Endothelial cell of umbilical vein (primary cell): ENCODE data around the gene RABGGTB. TPM values are rescaled to one million over a fixed set of nuclear protein-coding genes. Genes with fewer than 3 reads are reported as not detected.

Experiments used
- BruUV-seq: library from RNA; stranded (reverse); fragments of 400-500 nt; replicated peaks from 2 replicates; lab custom pipeline; 2021; lab: Mats Ljungman, UMichigan
- CTCF ChIA-PET: fragments of 300-600, 350-600 bp; sonication (Branson Sonifier 250); formaldehyde crosslinking; loops from one replicate; lab custom pipeline; 2021; ENCODE audit warnings: antibody characterized with exemption, inconsistent platforms; lab: Charles Lee
- POLR2A ChIA-PET: fragments of 300-600, 350-600 bp; sonication (Branson Sonifier 250); formaldehyde crosslinking; loops from one replicate; lab custom pipeline; 2021; ENCODE audit warnings: antibody characterized with exemption, inconsistent platforms; lab: Charles Lee
- DNase-seq: peaks from one replicate; pipeline ENCODE4 v3.0.0-alpha.2; 2011; ENCODE audit warnings: low read depth, low spot score
- FAIRE-seq: peaks from 2 replicates; lab custom pipeline; 2011; peaks lifted over from hg19 to GRCh38; lab: Jason Lieb, UNC
- H2AFZ ChIP-seq: 2 replicates; pipeline ENCODE4 v1.6.0; 2012; ENCODE audit warnings: low read depth, low read length, control low read depth, inconsistent platforms
- H3K27ac ChIP-seq: 2 replicates; pipeline ENCODE4 v1.5.1; 2011; ENCODE audit warnings: low read depth, mild to moderate bottlenecking, control low read depth, low read length, moderate library complexity; ENCODE audit not compliant: insufficient read depth
- H3K27me3 ChIP-seq, 2 experiments: 2 replicates each; pipeline versions ENCODE4 v1.6.0 to v1.6.1; 2011; ENCODE audit warnings: low read length in 2 of 2, mixed read lengths in 1 of 2; ENCODE audit not compliant: control insufficient read depth in 2 of 2, insufficient read depth in 2 of 2
- H3K36me3 ChIP-seq, 2 experiments: 2 replicates in 1 of 2; 3 replicates in 1 of 2; pipeline ENCODE4 v1.5.1; 2011; ENCODE audit warnings: low read length in 2 of 2, mild to moderate bottlenecking in 1 of 2, moderate library complexity in 1 of 2; ENCODE audit not compliant: control insufficient read depth in 2 of 2, insufficient read depth in 2 of 2; ENCODE audit errors: extremely low read depth in 1 of 2
- H3K4me1 ChIP-seq: 3 replicates; pipeline ENCODE4 v1.5.1; 2011; ENCODE audit warnings: mild to moderate bottlenecking, low read length; ENCODE audit not compliant: control insufficient read depth, insufficient read depth; ENCODE audit errors: extremely low read depth
- H3K4me2 ChIP-seq: 2 replicates; pipeline ENCODE4 v1.6.1; 2011; ENCODE audit warnings: low read length, control low read depth, mixed read lengths; ENCODE audit not compliant: insufficient read depth
- H3K4me3 ChIP-seq, 3 experiments: fragments of 200-600 bp in 1 of 3; sonication (generic), shearing (Covaris generic) in 1 of 3; replicated peaks in 1 of 3; 2 replicates each; pipeline ENCODE4 v1.5.1; 2011 to 2016; ENCODE audit warnings: control low read depth in 3 of 3, low read length in 3 of 3, mild to moderate bottlenecking in 2 of 3, inconsistent platforms in 1 of 3, low read depth in 1 of 3, moderate library complexity in 1 of 3; ENCODE audit not compliant: insufficient read depth in 1 of 3
- H3K79me2 ChIP-seq: 2 replicates; pipeline ENCODE4 v1.6.0; 2012; ENCODE audit warnings: low read length, inconsistent platforms; ENCODE audit not compliant: control insufficient read depth, insufficient read depth
- H3K9ac ChIP-seq: replicated peaks from 2 replicates; pipeline ENCODE3; 2011; ENCODE audit warnings: low read length, control low read depth; ENCODE audit not compliant: insufficient read depth; ENCODE audit errors: extremely low read depth
- H3K9me1 ChIP-seq: replicated peaks from 3 replicates; pipeline ENCODE4 v1.6.0; 2011; ENCODE audit warnings: mild to moderate bottlenecking, low read length; ENCODE audit not compliant: control insufficient read depth, insufficient read depth; ENCODE audit errors: extremely low read depth
- H3K9me3 ChIP-seq: replicated peaks from 2 replicates; pipeline ENCODE4 v1.5.1; 2012; ENCODE audit warnings: low read length, inconsistent platforms; ENCODE audit not compliant: control insufficient read depth, insufficient read depth
- H4K20me1 ChIP-seq: replicated peaks from 2 replicates; pipeline ENCODE3; 2011; ENCODE audit warnings: mild to moderate bottlenecking, low read length; ENCODE audit not compliant: control insufficient read depth, insufficient read depth; ENCODE audit errors: extremely low read depth
- EZH2 ChIP-seq: IDR thresholded peaks from 2 replicates; pipeline ENCODE4 v1.6.1; 2012; ENCODE audit warnings: borderline replicate concordance, low read depth, mild to moderate bottlenecking, moderate library complexity, low read length, inconsistent platforms; ENCODE audit not compliant: severe bottlenecking
- GATA2 ChIP-seq: IDR thresholded peaks from 2 replicates; pipeline ENCODE4 v1.7.0; 2011; ENCODE audit warnings: low read depth, mild to moderate bottlenecking, moderate library complexity, mixed read lengths, low read length; ENCODE audit not compliant: insufficient read length, insufficient read depth
- JUN ChIP-seq: IDR thresholded peaks from 2 replicates; pipeline ENCODE4 v1.6.1; 2011; ENCODE audit warnings: borderline replicate concordance, low read depth; ENCODE audit not compliant: insufficient read length, insufficient read depth
- MYC ChIP-seq: IDR thresholded peaks from one replicate; pipeline ENCODE4 v1.6.1; 2011; ENCODE audit warnings: mild to moderate bottlenecking, low read depth, low read length
- POLR2A ChIP-seq: IDR thresholded peaks from 2 replicates; pipeline ENCODE4 v1.6.1; 2012; ENCODE audit warnings: low read depth, mild to moderate bottlenecking, control low read depth, low read length
- dilution Hi-C: fragments of 300-500 bp; cut with MboI; formaldehyde crosslinking; loops from one replicate; pipeline ENCODE4 v1.15.0; 2019; ENCODE audit warnings: low sequenced_read_pairs; ENCODE audit not compliant: extremely low pct_ligation_motif_present
- intact Hi-C: fragments of 100-400 bp; cut with micrococcal nuclease; formaldehyde crosslinking; loops from one replicate; pipeline ENCODE4 v1.10.0; 2022
- polyA plus RNA-seq, 4 experiments: library from polyadenylated mRNA; depleted of rRNA in 3 of 4; stranded (reverse) in 3 of 4; unstranded in 1 of 4; fragments of >200 nt; gene quantifications; 2 replicates each; pipeline versions ENCODE4 v1.2.1 to v1.2.3, GENCODE V29; 2011 to 2012; ENCODE audit warnings: missing spikeins in 1 of 4
- total RNA-seq: library from RNA; stranded (reverse); gene quantifications from 2 replicates; pipeline ENCODE4 v1.2.3, GENCODE V29; 2021
- TF ChIP-seq, protein P1 (sequence below): IDR thresholded peaks from 2 replicates; pipeline ENCODE4 v1.6.1; 2011; ENCODE audit not compliant: insufficient read depth, insufficient read length
- TF ChIP-seq, protein P2 (sequence below), 2 donors: IDR thresholded peaks; 1 replicate in 1 of 2; 2 replicates in 1 of 2; pipeline ENCODE4 v1.5.1; 2011; ENCODE audit warnings: low read length in 2 of 2, mild to moderate bottlenecking in 2 of 2, moderate library complexity in 2 of 2, control low read depth in 1 of 2, inconsistent platforms in 1 of 2, low read depth in 1 of 2; ENCODE audit not compliant: insufficient read depth in 1 of 2; ENCODE audit errors: extremely low read depth in 1 of 2

Gene RABGGTB
- total and polyA plus RNA-seq, 2 donors (not counting 3 experiments of a cell fraction or from before 2014, with no cell fraction given) = 78.2 to 114 TPM

DNA sequence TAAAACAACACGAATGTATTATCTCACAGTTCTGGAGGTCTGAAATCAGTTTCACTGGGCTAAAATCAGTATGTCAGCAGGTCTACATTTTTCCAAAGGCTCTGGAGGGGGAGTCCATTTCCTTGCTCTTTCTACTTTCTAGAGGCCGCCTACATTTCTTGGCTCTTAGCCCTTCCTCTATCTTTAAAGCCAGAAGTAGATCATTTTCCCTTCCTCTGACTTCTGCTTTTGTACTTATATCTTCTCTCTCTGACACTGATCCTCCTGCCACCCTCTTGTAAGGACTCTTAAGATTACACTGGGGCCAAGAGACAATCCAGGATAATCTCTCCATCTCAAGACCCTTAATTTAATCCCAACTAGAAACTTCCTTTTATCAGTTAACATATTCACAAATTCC is 52.0 kb downstream of the RABGGTB start:
- dilution Hi-C loops = no loop called here
- Histone ChIP-seq H3K9ac (no peak overlapping the region), H3K4me3 (no peak overlapping the region), H3K9me1 (no peaks in the 10 kb centered on the region), H3K79me2 (no peaks in the 10 kb centered on the region), H3K4me2 (no peak overlapping the region), H4K20me1 (no peaks in the 10 kb centered on the region), H3K36me3 (no peaks in the 10 kb centered on the region), H2AFZ (no peak overlapping the region), H3K27me3 (no peaks in the 10 kb centered on the region), H3K9me3 (no peaks in the 10 kb centered on the region), H3K4me1 (no peaks in the 10 kb centered on the region), H3K27ac (no peak overlapping the region)
- ChIA-PET POLR2A (no interaction called here), CTCF (no interaction called here)
- no TSS peak for BruUV-seq
- intact Hi-C loops = no loop called here
- DNase-seq (no peak), FAIRE-seq (no peak)
- TF ChIP-seq POLR2A (no peak), GATA2 (no peak), EZH2 (no peak), MYC (no peak), JUN (no peak)
- TF ChIP-seq, protein P1, sequence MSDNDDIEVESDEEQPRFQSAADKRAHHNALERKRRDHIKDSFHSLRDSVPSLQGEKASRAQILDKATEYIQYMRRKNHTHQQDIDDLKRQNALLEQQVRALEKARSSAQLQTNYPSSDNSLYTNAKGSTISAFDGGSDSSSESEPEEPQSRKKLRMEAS = no peak
- TF ChIP-seq, protein P2, sequence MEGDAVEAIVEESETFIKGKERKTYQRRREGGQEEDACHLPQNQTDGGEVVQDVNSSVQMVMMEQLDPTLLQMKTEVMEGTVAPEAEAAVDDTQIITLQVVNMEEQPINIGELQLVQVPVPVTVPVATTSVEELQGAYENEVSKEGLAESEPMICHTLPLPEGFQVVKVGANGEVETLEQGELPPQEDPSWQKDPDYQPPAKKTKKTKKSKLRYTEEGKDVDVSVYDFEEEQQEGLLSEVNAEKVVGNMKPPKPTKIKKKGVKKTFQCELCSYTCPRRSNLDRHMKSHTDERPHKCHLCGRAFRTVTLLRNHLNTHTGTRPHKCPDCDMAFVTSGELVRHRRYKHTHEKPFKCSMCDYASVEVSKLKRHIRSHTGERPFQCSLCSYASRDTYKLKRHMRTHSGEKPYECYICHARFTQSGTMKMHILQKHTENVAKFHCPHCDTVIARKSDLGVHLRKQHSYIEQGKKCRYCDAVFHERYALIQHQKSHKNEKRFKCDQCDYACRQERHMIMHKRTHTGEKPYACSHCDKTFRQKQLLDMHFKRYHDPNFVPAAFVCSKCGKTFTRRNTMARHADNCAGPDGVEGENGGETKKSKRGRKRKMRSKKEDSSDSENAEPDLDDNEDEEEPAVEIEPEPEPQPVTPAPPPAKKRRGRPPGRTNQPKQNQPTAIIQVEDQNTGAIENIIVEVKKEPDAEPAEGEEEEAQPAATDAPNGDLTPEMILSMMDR (IDR thresholded peaks at IDR 0.05; ENCODE audit: extremely low read depth in 1 of 2, insufficient read depth in 1 of 2, low read depth in 1 of 2, low read length in 2 of 2) = no peak
